HG02973 (cell line): ENCODE data around the gene LOX.

ENCODE experiments used
- ATAC-seq: cut with Tn5 transposase; IDR thresholded peaks from one replicate; pipeline ENCODE4 v1.9.1; 2021; ENCODE audit warnings: moderate library complexity; ENCODE audit not compliant: unreplicated experiment

The LOX gene

GRCh38 chr5:122054266-122054665 lies 23.8 kb downstream of the LOX start:
- ATAC-seq, result no peak

- no peak for ATAC-seq
These were observed 24.6 kb downstream of the LOX start for GRCh38 chr5:122053181-122054109.

- ATAC-seq, result no peak
These were observed 26.5 kb downstream of the LOX start for GRCh38 chr5:122051569-122051968.

GRCh38 chr5:122050959-122051358 lies 27.1 kb downstream of the LOX start:
- ATAC-seq, result no peak

GRCh38 chr5:122040636-122041302 lies 37.3 kb downstream of the LOX start:
- ATAC-seq, result no peak

- no peak for ATAC-seq
These were observed 41.7 kb downstream of the LOX start for GRCh38 chr5:122036326-122036725.

- ATAC-seq, result no peak
These were observed 42.1 kb downstream of the LOX start for GRCh38 chr5:122035913-122036312.

- ATAC-seq, result no peak
These were observed 46.2 kb downstream of the LOX start for GRCh38 chr5:122031836-122032235.

- ATAC-seq, result no peak
These were observed 47.8 kb downstream of the LOX start for GRCh38 chr5:122030251-122030650.

- ATAC-seq, result no peak
These were observed 48.2 kb downstream of the LOX start for GRCh38 chr5:122029818-122030217.

- ATAC-seq, result peak; percentile 59
These were observed 55.1 kb downstream of the LOX start for GRCh38 chr5:122022966-122023365.

- no peak for ATAC-seq
These were observed 58.0 kb downstream of the LOX start for GRCh38 chr5:122019919-122020590.

GRCh38 chr5:122015471-122015870 lies 62.6 kb downstream of the LOX start:
- no peak for ATAC-seq

- ATAC-seq, result no peak
These were observed 63.7 kb downstream of the LOX start for GRCh38 chr5:122014236-122014935.
